NT2/D1 (cell line): ENCODE measurements around the gene MLPH.

Experiments used
- SUZ12 ChIP-seq: IDR thresholded peaks from 2 replicates; pipeline ENCODE4 v1.6.1; 2011; ENCODE audit not compliant: insufficient read length, insufficient read depth; ENCODE audit errors: extremely low read depth
- YY1 ChIP-seq: IDR thresholded peaks from 2 replicates; pipeline ENCODE4 v1.6.1; 2011; ENCODE audit not compliant: insufficient read length, insufficient read depth
- ZNF274 ChIP-seq: IDR thresholded peaks from 2 replicates; pipeline ENCODE4 v1.6.1; 2011; ENCODE audit warnings: mild to moderate bottlenecking, low read depth, low read length

DNA sequence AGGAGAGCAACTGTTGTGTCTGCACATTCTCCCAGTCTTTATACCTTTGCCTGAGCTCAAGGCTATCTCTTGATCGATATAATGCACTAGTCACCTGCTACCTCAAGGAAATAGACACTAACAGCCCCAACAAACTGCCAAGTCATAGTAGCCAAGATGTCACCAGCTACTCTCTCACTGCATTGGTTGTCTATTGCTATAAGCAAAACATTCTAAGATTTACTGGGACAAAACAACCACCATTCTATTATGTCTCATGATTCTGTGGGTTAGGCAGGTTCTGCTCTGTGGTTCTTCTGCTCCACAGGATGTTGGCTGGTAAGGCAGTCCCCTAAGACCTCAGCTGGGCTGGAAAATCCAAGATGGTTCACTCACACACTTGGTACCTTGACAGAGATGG is 28.5 kb upstream of the MLPH start:
- TF ChIP-seq SUZ12: no peak
- no peak for TF ChIP-seq ZNF274
- no peak for TF ChIP-seq YY1
